GM21447 (cell line): ENCODE results near the gene NEXN.

Source experiments
- ATAC-seq: cut with Tn5 transposase; IDR thresholded peaks from one replicate; pipeline ENCODE4 v1.9.1; 2021; ENCODE audit not compliant: unreplicated experiment

NEXN gene

GRCh38 chr1:77888081-77888780, at the start of gene NEXN:
Gene NEXN (plus strand): TSS chr1:77888624. CDS start chr1:77916107, 27,483 bp downstream.
- peak; percentile 28 for ATAC-seq

- ATAC-seq = no peak
Measured at GRCh38 chr1:77841574-77841973, 46.9 kb upstream of the NEXN start.

GRCh38 chr1:77845951-77846350, 42.5 kb upstream of the NEXN start:
- ATAC-seq = no peak

GRCh38 chr1:77846966-77847365, 41.5 kb upstream of the NEXN start:
- no peak for ATAC-seq

- no peak for ATAC-seq
Measured at GRCh38 chr1:77847621-77848080, 40.8 kb upstream of the NEXN start.

- ATAC-seq = no peak
Measured at GRCh38 chr1:77850082-77850481, 38.3 kb upstream of the NEXN start.

DNA sequence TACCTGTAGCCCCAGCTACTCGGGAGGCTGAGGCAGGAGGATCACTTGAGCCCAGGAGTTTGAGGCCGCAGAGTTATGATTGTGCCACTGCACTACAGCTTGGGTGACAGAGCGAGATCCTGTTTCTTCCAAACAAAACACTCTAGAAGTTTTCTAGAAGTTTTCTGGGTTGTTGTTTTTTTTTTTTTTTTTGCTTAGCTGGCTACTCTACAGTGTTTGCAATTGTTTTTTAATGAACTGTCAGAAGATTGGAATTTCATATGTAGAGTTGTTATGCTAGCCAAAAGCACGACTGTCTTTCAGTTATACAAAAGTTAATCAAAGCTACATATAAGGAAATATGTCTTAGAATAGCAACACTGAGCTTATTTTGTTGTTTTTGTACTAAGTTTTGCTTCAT, 30.9 kb upstream of the NEXN start:
- no peak for ATAC-seq

DNA sequence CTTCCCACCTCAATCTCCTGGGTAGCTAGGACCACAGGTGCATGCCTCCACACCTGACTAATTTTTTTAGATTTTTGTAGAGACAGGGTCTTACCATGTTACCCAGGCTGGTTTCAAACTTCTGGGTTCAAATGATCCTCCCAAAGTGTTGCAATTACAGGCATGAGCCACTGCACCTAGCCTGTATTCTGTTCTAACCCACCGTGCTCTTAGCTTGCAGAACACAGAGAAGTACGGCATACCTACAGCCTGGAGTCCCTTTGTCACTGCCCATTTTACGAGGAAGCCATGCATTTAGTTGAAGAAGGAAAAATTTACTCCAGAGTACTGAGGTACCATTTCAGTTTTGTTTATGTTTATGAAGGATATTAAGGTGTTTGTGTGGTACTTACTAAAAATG, 29.7 kb upstream of the NEXN start:
- no peak for ATAC-seq

DNA sequence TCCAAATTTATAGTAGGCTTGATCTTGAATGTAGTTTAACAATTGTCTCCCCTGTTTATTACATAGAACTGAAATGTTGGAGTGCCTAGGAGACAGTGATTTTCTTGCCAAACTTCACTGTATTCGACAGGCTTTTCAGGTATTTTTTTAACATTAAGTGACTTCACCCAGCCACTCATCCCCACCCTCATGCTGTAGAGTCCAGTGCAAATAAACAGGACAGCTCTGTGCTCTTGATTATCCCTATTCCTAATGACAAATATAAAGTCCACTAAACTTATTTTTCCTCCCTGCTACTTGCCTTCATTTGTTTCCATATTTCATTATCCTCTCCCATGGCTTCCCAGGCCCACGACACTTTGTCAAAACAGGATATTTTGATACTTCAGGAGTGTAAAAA, 29.2 kb upstream of the NEXN start:
- ATAC-seq = no peak

GRCh38 chr1:77866296-77866695, 22.1 kb upstream of the NEXN start:
- ATAC-seq = no peak

GRCh38 chr1:77872645-77873044, 15.8 kb upstream of the NEXN start:
- no peak for ATAC-seq

DNA sequence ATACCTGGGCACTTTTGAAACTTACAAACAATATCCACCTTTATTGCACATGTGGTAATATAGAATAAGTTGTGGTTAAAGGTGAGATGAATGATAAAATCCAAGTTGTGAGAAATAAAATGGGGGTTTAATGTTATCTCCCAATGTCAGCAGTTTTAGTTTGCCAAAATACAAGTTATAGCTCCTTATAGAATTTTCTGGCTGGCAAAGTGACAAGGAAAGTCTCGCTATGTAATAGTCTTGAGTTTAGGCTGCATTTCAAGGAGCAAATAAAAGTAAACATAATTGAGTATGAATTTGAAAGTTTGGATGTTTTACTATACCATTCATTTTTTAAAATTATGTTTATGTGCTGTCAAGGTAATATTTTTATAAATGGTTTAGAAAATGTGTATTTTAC, 15.0 kb upstream of the NEXN start:
- ATAC-seq = no peak

GRCh38 chr1:77874804-77875445, 13.5 kb upstream of the NEXN start:
- ATAC-seq = no peak

GRCh38 chr1:77876884-77877283, 11.5 kb upstream of the NEXN start:
- ATAC-seq = no peak

DNA sequence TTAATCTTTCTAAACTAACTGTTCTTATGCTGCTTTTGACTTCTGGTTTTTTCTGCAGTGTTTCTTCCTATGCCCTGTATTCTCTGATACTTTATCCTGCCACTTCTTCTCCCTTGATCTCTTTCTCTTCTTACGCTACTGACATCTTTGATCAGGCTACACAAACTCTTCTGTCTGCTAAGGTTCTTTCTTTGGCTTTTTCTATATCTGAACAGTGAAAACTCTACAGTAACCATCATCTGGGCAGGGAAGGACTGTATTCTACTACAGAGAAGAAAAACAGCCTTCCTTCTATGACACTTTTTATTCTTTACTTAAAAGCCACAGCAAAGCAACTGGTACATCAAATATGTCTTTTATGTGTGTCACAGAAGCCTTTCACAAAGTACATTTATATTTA, 7.4 kb upstream of the NEXN start:
- ATAC-seq = no peak

- no peak for ATAC-seq
Measured at GRCh38 chr1:77882411-77882810, 6.0 kb upstream of the NEXN start.

DNA sequence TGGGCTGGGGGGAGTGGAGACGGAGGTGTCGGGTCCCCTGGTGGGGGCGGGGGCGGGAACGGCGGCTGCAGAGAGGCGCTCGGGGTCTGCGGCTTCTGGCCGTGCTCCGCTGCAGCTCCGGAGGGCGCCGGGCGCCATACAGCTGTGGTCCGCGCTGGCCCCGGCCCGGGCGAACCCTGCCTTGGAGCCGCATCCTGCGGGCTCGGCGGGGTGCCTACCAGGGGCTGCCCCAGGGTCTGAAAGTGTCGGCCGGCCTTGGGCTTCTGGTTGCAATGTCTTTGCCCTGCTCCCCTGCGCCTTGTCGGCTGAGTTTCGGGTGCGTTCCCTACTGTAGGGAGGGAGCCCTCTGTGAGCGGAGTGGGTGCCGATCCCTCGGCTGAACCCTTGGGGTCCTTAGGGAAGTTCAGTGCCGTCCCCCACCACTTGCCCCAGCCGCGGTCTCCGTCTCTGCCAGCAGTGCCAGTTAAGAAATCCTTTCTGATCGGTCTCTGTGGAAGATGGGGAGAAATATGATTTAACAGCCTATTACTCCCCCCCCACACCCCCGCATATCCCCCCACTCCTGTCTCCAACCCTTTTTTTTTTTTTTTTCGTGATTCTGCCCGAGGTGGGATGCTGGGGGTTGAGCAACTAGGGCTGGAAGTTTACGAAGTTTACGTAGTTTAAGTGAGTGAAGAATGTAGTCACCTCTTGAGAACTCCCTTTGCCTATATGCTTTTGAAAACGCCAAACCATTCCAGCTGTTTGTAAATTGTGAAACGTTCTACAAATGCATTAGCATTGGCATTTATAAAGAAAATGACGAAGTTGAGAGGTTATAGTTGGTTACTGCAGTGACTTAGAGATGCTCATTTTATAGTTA, 588 bp downstream of the NEXN start:
- ATAC-seq = peak; percentile 70

GRCh38 chr1:77889671-77890070, 1.2 kb downstream of the NEXN start:
- no peak for ATAC-seq

- no peak for ATAC-seq
Measured at GRCh38 chr1:77891200-77891599, 2.8 kb downstream of the NEXN start.

- no peak for ATAC-seq
Measured at GRCh38 chr1:77899647-77900320, 11.4 kb downstream of the NEXN start.

DNA sequence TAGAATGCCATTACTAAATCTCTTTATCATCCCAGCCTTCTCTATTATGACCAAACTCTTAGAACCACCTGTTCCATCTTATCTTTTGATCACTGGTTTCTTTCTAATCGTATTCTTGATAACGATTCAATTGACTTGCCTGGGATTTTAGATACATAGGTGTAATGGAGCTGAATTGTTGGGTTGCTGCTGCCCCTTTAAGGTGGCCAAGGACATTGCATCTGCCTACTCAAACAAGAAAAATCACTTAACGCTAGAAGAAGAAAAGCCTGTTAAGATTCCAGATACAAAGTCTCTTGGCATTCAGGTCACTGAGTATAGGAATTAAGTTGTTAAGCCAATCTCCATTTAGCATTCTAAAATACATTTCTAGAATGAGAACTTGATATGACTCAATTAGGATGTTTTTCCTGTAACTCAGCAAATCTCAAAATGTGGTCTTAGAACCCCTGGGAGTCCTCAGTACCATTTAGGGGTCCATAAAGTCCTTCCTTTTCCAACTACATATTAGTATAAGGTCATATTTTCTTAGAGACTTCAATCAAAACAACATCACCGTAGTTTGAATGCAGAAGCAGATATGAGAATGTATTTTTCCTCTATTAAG, 12.4 kb downstream of the NEXN start:
- no peak for ATAC-seq
